SW480 (cell line): ENCODE measurements around the gene DEPDC5.
"Not testable (repeated sequence)": the region's sequence is repeated elsewhere in the genome, so short reads cannot be mapped to it uniquely, and the experiment has no call there.

Experiments
- DNase-seq: peaks from one replicate; pipeline ENCODE4 v3.0.0-alpha.2; 2016; ENCODE audit warnings: low spot score

DEPDC5 gene

GRCh38 chr22:31753634-31754501 lies at the start of gene DEPDC5:
TSS of gene DEPDC5 (plus strand) at chr22:31754019. CDS start at chr22:31754922, 903 bp downstream.
- peak; percentile 92 for DNase-seq

GRCh38 chr22:31707519-31707918 lies 46.3 kb upstream of the DEPDC5 start:
- no peak for DNase-seq

GRCh38 chr22:31711226-31711625 lies 42.6 kb upstream of the DEPDC5 start:
- DNase-seq, result not testable (repeated sequence)

- DNase-seq, result no peak
Observed at GRCh38 chr22:31715147-31715778, 38.6 kb upstream of the DEPDC5 start.

GRCh38 chr22:31719850-31720471 lies 33.9 kb upstream of the DEPDC5 start:
- DNase-seq, result no peak

- DNase-seq, result no peak
Observed at GRCh38 chr22:31723723-31724122, 30.1 kb upstream of the DEPDC5 start.

GRCh38 chr22:31726692-31727091 lies 27.1 kb upstream of the DEPDC5 start:
- DNase-seq, result no peak

- DNase-seq, result no peak
Observed at GRCh38 chr22:31728857-31729256, 25.0 kb upstream of the DEPDC5 start.

GRCh38 chr22:31730344-31730711 lies 23.5 kb upstream of the DEPDC5 start:
- DNase-seq, result no peak

GRCh38 chr22:31732089-31732829 lies 21.6 kb upstream of the DEPDC5 start:
- DNase-seq, result no peak

- no peak for DNase-seq
Observed at GRCh38 chr22:31733580-31734079, 20.2 kb upstream of the DEPDC5 start.

- peak; percentile 20 for DNase-seq
Observed at GRCh38 chr22:31734512-31734911, 19.3 kb upstream of the DEPDC5 start.

GRCh38 chr22:31736458-31736857 lies 17.4 kb upstream of the DEPDC5 start:
- no peak for DNase-seq

GRCh38 chr22:31737932-31738331 lies 15.9 kb upstream of the DEPDC5 start:
- no peak for DNase-seq

- no peak for DNase-seq
Observed at GRCh38 chr22:31738566-31738965, 15.3 kb upstream of the DEPDC5 start.

GRCh38 chr22:31739795-31740201 lies 14.0 kb upstream of the DEPDC5 start:
- no peak for DNase-seq

GRCh38 chr22:31740314-31740713 lies 13.5 kb upstream of the DEPDC5 start:
- not testable (repeated sequence) for DNase-seq

- DNase-seq, result no peak
Observed at GRCh38 chr22:31742115-31742514, 11.7 kb upstream of the DEPDC5 start.

- DNase-seq, result no peak
Observed at GRCh38 chr22:31742682-31743081, 11.1 kb upstream of the DEPDC5 start.

- DNase-seq, result no peak
Observed at GRCh38 chr22:31743871-31744270, 9.9 kb upstream of the DEPDC5 start.

GRCh38 chr22:31747441-31747840 lies 6.4 kb upstream of the DEPDC5 start:
- no peak for DNase-seq

GRCh38 chr22:31748490-31748889 lies 5.3 kb upstream of the DEPDC5 start:
- no peak for DNase-seq
